DMS153 treated with DMSO at 0.1 percent for 48 hours (cell line): Measurements from ENCODE around the gene WDR70.
"Not testable (repeated sequence)": the region's sequence is repeated elsewhere in the genome, so short reads cannot be mapped to it uniquely, and the experiment has no call there.

Experiments used
- DNase-seq: peaks from one replicate; lab custom pipeline; 2025; ENCODE audit not compliant: unreplicated experiment; lab: John Stamatoyannopoulos, UW

The WDR70 gene

DNA sequence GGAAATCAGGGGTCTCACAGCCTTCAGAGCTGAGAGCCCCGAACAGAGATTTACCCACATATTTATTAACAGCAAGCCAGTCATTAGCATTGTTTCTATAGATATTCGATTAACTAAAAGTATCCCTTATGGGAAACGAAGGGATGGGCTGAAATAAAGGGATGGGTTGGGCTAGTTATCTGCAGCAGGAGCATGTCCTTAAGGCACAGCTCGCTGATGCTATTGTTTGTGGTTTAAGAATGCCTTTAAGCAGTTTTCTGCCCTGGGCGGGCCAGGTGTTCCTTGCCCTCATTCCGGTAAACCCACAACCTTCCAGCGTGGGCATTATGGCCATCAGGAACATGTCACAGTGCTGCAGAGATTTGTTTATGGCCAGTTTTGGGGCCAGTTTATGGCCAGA is 74.1 kb downstream of the WDR70 start:
- not testable (repeated sequence) for DNase-seq

GRCh38 chr5:37454402-37455055 is 75.4 kb downstream of the WDR70 start:
- DNase-seq: not testable (repeated sequence)

DNA sequence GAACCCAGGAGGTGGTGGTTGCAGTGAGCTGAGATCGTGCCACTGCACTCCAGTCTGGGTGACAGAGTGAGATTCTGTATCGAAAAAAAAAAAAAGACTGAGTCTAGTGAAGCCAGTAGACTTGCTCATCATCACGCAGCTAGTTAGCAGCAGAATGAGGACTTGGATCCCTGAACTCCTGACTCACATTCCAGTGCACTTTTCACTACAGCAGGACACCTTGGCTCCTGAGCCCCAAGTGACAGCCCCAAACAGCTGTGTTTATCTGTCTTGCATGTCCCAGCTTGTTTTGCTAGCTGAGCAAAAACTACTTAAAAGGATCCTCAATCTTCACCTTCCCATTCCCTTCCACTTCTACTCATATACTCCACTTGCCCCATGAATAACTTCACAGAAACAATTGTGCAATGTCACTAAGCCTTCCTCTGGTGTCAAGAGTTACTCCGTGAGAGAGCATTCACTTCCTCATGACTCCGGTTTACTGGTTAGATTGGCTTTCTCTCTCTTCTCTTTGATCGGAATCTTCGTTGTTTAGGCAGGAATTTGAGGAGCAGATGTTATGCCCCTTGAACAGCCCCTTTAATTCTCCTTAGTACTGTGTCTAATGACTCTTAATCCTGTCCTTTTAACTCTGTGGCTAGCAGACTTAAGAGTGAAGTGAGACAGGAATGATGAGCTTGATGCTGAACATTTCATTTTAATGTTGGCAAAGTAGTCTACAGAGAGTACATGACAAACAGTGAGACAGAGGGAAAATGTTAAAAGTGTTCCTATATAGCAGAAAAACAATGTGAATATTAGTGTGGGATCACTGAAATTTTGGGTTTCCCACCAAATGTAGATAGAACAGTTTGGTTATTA is 84.3 kb downstream of the WDR70 start:
- DNase-seq: not testable (repeated sequence)

- not testable (repeated sequence) for DNase-seq
Observed at GRCh38 chr5:37464581-37464980, 85.5 kb downstream of the WDR70 start.

DNA sequence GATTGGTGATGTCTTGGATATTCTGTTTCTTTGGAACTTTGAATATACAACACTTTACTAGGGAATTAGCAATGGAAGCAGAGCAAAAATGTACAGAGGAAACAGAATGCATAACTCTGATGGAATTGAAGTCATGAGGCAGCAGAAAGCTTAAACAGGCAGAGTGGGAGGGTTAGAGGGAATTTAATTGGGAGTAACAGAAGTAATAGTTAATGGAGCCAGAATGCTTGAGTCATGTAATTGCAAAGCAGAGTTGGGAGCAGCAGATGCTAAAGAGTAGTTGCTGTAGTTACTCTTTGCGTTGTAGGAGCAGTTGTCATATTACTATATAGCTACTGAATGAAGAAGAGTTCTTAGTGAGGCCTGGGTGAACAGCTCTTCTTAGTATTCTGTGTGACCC is 90.3 kb downstream of the WDR70 start:
- DNase-seq: not testable (repeated sequence)

GRCh38 chr5:37471666-37472197 is 92.6 kb downstream of the WDR70 start:
- no peak for DNase-seq

DNA sequence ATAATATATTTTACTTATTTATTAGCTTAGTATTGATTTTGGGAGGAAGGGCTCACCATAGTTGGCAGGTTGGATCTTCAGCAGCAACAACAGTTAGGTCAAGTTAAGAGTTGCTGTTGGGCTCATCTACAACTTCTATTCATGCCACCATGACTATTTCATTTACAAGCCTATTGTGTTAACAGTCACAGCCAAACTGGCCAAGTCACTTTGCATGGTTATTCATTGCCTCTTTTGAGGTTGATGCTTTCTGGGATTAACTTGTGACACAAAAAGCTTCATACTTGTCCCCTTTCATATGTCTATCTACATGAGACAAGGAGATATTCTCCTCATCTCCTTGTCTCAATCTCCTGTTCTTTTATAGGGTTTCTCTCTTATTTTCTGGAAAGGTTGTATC is 98.3 kb downstream of the WDR70 start:
- DNase-seq: no peak

DNA sequence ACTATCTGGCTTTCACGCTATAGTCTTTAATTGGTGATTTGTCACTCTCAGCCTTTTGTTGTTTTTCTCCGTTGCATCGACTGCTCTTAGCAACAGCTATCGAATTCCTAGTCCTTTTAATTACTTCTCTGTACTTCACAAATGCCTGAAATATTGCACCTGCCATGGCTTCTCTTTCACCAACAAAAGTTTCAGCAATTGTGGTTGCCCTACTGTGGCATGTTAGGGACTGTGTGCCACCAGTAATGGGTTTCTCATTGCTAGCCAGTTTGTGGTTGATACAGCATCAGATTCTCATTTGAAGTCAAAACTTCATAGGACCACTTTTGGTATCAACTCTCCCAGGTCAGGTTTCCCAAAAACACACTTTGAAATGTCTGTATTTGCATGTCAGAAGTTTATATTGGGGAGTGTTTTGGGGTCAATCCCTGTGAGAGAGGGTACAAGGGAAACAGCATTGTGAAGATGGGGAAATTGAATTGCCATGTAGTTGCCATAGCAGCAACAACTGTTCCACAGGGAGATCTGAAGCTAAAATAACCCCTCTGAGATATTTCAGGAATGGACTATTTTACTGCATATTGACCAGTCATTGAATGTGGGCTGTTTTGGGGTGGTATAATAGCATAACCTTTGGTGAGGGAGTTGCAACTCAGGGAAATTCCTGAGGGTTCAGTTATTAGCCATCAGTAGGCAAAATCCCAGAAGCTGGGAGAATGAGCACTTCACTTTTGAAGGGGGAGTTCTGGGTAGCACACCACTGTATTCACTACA is 99.2 kb downstream of the WDR70 start:
- DNase-seq: no peak

GRCh38 chr5:37481395-37481794 is 102.3 kb downstream of the WDR70 start:
- not testable (repeated sequence) for DNase-seq

DNA sequence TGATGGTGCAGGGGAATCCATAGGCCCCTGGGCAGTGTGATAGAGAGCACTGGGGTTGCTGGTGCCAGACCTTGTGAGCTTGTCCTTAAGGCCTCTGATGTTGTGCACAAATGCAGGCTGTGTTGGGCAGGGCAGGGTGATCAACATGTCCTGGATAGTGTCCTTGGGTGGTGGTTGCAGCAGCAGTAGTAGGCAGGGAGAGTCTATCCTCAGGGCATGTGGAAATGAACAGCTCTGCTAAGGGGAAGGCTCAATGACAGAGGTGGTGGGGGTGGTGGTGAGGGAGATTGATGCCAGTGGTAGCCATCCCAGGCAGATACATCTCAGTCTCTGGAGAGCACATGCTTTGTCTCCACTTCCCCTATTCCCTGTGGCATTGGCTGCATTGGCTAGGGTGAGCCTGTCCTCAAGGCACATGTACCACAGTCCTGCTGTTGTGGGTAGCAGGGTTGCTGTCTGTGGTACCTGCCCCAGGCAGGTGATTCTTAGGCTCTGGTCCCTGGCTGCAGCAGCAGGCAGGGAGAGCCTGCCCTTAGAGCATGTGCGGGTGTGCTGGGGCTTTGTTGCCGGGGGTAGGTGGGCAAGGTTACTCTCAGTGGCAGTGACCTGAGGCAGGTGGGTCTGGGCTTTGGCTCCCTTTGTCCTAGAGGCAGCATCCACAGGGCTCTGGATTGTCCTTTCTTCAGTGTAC is 111.1 kb downstream of the WDR70 start:
- DNase-seq: no peak

DNA sequence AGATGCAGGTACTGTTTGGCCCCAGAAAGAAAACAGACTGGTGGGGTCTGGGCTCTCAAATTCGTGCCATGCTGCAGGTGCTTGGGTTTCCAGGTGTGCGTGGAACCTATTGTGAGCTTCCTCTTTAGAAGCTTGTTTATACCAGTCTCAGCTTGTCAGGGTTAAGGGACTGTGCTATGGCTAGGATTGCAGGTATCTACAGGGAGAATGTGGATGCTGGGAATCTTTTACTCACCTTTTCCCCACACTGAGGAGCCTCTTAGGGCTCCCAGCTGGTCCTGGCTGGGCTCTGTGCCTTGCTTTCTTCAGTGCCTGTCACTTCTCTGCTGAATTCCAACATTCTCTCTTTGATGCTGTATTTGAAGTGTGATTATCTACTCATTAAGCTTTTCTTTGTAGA is 111.8 kb downstream of the WDR70 start:
- DNase-seq: no peak

DNA sequence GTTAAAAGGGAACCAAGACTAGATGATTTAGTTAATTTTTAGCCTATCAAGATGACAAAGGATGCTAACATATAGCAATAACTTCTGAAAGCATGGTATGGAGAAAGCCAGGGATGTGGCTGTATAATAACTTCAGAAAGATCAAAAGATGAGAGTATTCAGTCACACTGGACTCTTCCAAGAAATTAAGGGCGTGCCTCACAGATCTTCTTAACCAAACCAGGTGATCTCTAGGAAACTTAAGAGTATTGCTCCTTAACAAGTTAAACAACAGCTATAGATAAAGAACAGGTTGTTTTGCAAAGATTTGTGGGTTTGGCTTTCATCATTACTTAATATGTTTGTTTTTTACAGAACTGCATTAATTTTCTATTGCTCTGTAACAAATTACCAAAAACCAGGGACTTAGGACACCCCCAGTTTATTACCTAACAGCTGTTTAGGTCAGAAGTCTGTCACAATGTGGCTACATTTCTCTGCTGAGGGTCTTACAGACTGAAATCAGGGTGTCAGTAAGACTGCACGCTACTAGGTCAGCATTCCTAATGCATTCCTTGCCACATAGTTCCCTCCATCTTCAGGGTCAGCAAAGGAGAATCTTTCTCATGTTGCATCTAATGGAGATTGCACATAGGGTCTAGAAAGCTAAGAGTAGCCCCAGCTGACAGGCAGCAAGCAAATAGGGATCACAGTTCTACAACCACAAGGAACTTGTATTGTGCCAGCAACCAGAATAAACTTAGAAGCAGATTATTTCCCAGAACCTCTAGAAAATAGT is 113.8 kb downstream of the WDR70 start:
- no peak for DNase-seq

DNA sequence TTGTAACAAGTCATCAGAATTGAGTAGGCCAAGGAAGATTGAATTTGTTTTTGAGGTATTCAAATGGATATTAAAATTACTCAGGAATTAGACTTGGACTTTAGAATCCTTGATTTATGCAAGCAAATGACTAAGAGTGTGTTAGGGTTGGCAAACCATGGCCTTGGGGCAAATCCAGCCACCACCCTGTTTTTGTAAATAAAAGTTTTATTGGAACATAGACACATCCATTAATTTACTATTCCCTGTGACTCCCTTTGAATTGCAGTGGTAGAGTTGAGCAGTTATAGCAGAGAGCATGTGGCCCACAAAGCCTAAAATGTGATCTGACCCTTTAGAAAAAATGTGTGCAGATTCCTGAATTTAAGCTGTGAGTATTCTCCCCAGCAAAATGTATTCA is 115.6 kb downstream of the WDR70 start:
- DNase-seq: no peak

DNA sequence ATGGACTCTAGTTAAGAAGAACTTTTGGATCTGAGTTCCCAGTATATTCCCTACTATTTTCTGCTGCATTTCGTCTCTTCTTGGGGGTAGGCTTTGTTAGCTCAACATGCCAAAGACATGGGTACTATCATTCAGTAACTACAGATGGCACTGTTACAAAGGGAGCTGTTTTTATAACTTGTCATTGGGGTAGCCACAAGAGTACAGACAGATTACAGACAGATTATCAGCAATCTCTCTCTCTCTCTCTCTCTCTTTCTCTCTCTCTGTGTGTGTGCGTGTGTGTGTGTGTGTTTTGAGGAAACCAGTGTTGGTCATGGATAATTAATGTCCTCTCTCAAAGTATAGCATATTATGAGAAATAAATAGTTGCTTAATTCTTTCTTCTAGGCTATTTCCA is 116.1 kb downstream of the WDR70 start:
- DNase-seq: no peak

DNA sequence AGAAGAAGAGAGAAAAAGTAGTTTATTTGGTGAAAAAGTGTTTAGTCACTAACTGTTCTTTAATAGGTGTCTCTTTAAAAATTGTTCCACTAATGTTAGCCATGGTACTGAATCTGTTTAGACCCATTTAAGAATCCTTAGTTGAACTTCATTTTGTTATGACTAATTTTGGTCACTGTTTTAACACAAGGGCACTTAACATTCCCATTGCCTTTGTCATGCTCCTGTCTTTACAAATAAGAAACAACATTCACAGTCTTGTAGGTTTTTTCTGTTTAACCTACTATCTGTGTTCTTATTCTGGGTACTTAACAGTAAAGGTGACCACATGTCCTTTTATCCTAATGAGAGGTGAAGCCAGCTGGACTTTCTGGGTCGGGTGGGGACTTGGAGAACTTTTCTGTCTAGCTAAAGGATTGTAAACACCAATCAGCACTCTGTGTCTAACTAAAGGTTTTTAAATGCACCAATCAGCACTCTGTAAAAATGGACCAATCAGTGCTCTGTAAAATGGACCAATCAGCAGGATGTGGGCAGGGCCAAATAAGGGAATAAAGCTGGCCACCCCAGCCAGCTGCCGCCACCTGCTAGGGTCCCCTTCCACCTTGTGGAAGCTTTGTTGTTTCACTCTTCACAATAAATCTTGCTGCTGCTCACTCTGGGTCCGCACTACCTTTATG is 116.7 kb downstream of the WDR70 start:
- DNase-seq: no peak

GRCh38 chr5:37496902-37497445 is 117.9 kb downstream of the WDR70 start:
- DNase-seq: no peak

DNA sequence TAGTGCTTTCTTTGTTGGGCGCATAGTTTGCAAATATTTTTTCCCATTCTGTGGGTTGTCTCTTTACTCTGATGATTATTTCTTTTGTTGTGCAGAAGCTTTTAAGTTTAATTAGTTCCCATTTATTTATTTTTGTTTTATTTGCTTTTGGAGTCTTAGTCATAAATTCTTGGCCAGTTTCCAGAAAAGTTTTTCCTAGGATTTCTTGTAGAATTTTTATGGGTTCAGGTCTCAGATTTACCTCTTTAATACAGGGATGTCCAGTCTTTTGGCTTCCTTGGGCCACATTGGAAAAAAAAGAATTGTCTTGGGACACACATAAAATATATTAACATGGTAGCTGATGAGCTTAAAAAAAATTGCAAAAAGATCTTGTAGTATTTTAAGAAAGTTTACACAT is 122.0 kb downstream of the WDR70 start:
- no peak for DNase-seq

DNA sequence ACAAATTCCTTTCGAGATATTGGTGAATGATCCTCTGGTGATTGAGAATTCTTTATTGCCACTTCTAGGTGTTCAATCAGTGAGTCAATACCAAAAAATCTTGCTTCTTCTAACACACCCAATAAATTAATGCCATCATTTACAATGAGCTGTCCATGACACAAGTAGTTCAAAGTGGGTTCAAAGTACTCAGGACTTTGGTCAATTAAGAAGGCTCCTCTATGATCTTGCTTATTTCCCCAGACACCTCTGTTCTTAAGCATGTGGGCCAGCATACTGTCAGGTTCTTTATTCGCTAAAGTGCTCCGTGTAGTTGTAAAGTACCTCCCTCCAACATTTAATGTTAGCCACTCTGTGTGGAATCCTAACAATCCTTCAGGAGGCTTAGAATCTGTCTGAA is 127.1 kb downstream of the WDR70 start:
- DNase-seq: no peak

DNA sequence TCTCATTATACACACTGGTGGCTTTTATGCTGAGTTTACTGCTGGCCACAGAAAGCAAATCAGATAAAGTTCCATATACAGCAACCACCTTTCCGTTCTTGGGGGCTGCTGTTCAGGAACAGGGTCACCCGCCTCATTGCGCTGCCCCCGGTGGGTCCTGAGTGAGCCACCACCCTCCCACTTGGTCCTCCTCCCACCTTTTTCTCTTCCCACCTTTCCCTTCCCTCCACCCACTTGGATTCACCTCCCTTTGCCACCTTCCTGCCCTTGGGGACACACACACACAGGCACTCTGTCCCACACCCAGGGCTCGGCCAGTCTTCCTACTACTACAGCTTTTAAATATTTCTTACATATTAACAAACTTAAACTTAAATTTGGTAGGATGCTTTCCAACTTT is 127.6 kb downstream of the WDR70 start:
- no peak for DNase-seq
